IMR-90 (cell line): ENCODE data around the gene OSCP1. TPM values are rescaled to one million over a fixed set of nuclear protein-coding genes. Genes with fewer than 3 reads are reported as not detected.
A peak's percentile ranks its signal among the peaks of the same experiment; 100 is the strongest.

Experiments used
- ATAC-seq: fragments of 200-7000 bp; cut with Tn5 transposase; 2 replicates; pipeline ENCODE4 v1.9.1; 2020; ENCODE audit warnings: low read depth, mild to moderate bottlenecking, moderate library complexity
- BruUV-seq: library from RNA; stranded (reverse); fragments of 400-500 nt; replicated peaks from 2 replicates; lab custom pipeline; 2021; lab: Mats Ljungman, UMichigan
- CTCF ChIA-PET: fragments of 300-600 bp; formaldehyde crosslinking; extraction: SDS; loops from one replicate; lab custom pipeline; 2021; ENCODE audit warnings: antibody characterized with exemption; lab: Yijun Ruan, JAX
- POLR2A ChIA-PET: fragments of 300-600 bp; sonication (Branson Sonifier 250); formaldehyde crosslinking; loops from one replicate; lab custom pipeline; 2022; ENCODE audit warnings: antibody characterized with exemption; ENCODE audit not compliant: unreplicated experiment; lab: Charles Lee
- DNase-seq: peaks from one replicate; pipeline ENCODE4 v3.0.0; 2013
- H2AFZ ChIP-seq: replicated peaks from 2 replicates; pipeline ENCODE3; 2013; ENCODE audit warnings: low read length, mild to moderate bottlenecking; ENCODE audit not compliant: poor library complexity
- H2AK5ac ChIP-seq: 2 replicates; pipeline ENCODE4 v1.6.1; 2013; ENCODE audit warnings: low read depth, low read length, inconsistent platforms
- H2AK9ac ChIP-seq: replicated peaks from 2 replicates; pipeline ENCODE3; 2013; ENCODE audit warnings: mild to moderate bottlenecking, low read depth, low read length, moderate library complexity; ENCODE audit not compliant: poor library complexity
- H2BK120ac ChIP-seq: 2 replicates; pipeline ENCODE4 v1.6.1; 2013; ENCODE audit warnings: low read depth, low read length, inconsistent platforms
- H2BK15ac ChIP-seq: 3 replicates; pipeline ENCODE4 v1.6.1; 2013; ENCODE audit warnings: low read depth, low read length, inconsistent platforms
- H2BK20ac ChIP-seq: 2 replicates; pipeline ENCODE4 v1.6.1; 2013; ENCODE audit warnings: low read depth, mild to moderate bottlenecking, inconsistent platforms, low read length, moderate library complexity
- H2BK5ac ChIP-seq: 2 replicates; pipeline ENCODE4 v1.6.1; 2013; ENCODE audit warnings: mild to moderate bottlenecking, low read depth, low read length, inconsistent platforms; ENCODE audit not compliant: poor library complexity, severe bottlenecking
- H3K14ac ChIP-seq: replicated peaks from 2 replicates; pipeline ENCODE4 v1.6.1; 2013; ENCODE audit warnings: low read depth, low read length, inconsistent platforms
- H3K18ac ChIP-seq: 2 replicates; pipeline ENCODE4 v1.6.1; 2013; ENCODE audit warnings: low read depth, low read length, control low read depth
- H3K23ac ChIP-seq: 2 replicates; pipeline ENCODE4 v1.6.1; 2013; ENCODE audit warnings: low read depth, low read length, inconsistent platforms
- H3K27ac ChIP-seq: 2 replicates; pipeline ENCODE4 v1.5.1; 2013; ENCODE audit warnings: mild to moderate bottlenecking, control low read depth, low read length; ENCODE audit not compliant: insufficient read depth
- H3K27me3 ChIP-seq: 2 replicates; pipeline ENCODE4 v1.6.1; 2013; ENCODE audit warnings: low read length; ENCODE audit not compliant: control insufficient read depth, insufficient read depth
- H3K36me3 ChIP-seq: 2 replicates; pipeline ENCODE4 v1.6.1; 2013; ENCODE audit warnings: low read length, mixed read lengths; ENCODE audit not compliant: control insufficient read depth, insufficient read depth
- H3K4ac ChIP-seq: 2 replicates; pipeline ENCODE4 v1.6.1; 2013; ENCODE audit warnings: low read depth, low read length, inconsistent platforms
- H3K4me1 ChIP-seq: 2 replicates; pipeline ENCODE4 v1.6.1; 2013; ENCODE audit warnings: low read length, mixed read lengths; ENCODE audit not compliant: control insufficient read depth, insufficient read depth
- H3K4me2 ChIP-seq: 2 replicates; pipeline ENCODE4 v1.6.1; 2013; ENCODE audit warnings: low read depth, mild to moderate bottlenecking, control low read depth, low read length, moderate library complexity
- H3K4me3 ChIP-seq: 2 replicates; pipeline ENCODE4 v1.5.1; 2013; ENCODE audit warnings: low read depth, mild to moderate bottlenecking, control low read depth, low read length, moderate library complexity; ENCODE audit not compliant: insufficient read depth
- H3K56ac ChIP-seq: 2 replicates; pipeline ENCODE4 v1.6.1; 2013; ENCODE audit warnings: low read length, inconsistent platforms; ENCODE audit not compliant: insufficient read depth; ENCODE audit errors: extremely low read depth
- H3K79me1 ChIP-seq, 2 experiments: 2 replicates each; pipeline ENCODE4 v1.6.1; 2013; ENCODE audit warnings: low read length in 2 of 2, inconsistent platforms in 1 of 2, low read depth in 1 of 2
- H3K9ac ChIP-seq: 2 replicates; pipeline ENCODE4 v1.6.1; 2013; ENCODE audit warnings: low read depth, low read length, control low read depth
- H3K9me1 ChIP-seq: 2 replicates; pipeline ENCODE4 v1.6.1; 2013; ENCODE audit warnings: low read length, inconsistent platforms; ENCODE audit not compliant: insufficient read depth
- H3K9me3 ChIP-seq: 2 replicates; pipeline ENCODE4 v1.6.1; 2013; ENCODE audit warnings: low read length; ENCODE audit not compliant: control insufficient read depth, insufficient read depth
- H4K20me1 ChIP-seq: 2 replicates; pipeline ENCODE4 v1.6.1; 2013; ENCODE audit warnings: low read length, inconsistent platforms; ENCODE audit not compliant: insufficient read depth
- H4K5ac ChIP-seq: 2 replicates; pipeline ENCODE4 v1.6.1; 2013; ENCODE audit warnings: mild to moderate bottlenecking, low read depth, low read length, control low read depth
- H4K8ac ChIP-seq, 2 experiments: 2 replicates each; pipeline ENCODE4 v1.6.1; 2013; ENCODE audit warnings: low read depth in 2 of 2, low read length in 2 of 2, control low read depth in 1 of 2, inconsistent platforms in 1 of 2
- H4K91ac ChIP-seq: 2 replicates; pipeline ENCODE4 v1.6.1; 2013; ENCODE audit warnings: low read depth, low read length, inconsistent platforms; ENCODE audit not compliant: insufficient read depth
- BHLHE40 ChIP-seq: fragments of 150-350 bp; IDR thresholded peaks from 2 replicates; pipeline ENCODE4 v1.6.1; 2016; ENCODE audit warnings: mild to moderate bottlenecking, low read depth, low read length
- CEBPB ChIP-seq: IDR thresholded peaks from 2 replicates; pipeline ENCODE4 v1.6.1; 2012; ENCODE audit warnings: low read depth, low read length, improper control_type of control experiment
- CHD1 ChIP-seq: IDR thresholded peaks from 2 replicates; pipeline ENCODE4 v1.6.1; 2012; ENCODE audit warnings: low read depth, low read length, improper control_type of control experiment
- CTCF ChIP-seq: conservative IDR thresholded peaks from 2 replicates; pipeline ENCODE4 v1.5.1; 2012; ENCODE audit warnings: mild to moderate bottlenecking, low read depth, low read length, improper control_type of control experiment
- ELK1 ChIP-seq: fragments of 150-350 bp; IDR thresholded peaks from 2 replicates; pipeline ENCODE4 v1.6.1; 2016; ENCODE audit warnings: low read depth, mild to moderate bottlenecking, low read length, moderate library complexity, borderline replicate concordance
- MAFK ChIP-seq: IDR thresholded peaks from 2 replicates; pipeline ENCODE4 v1.6.1; 2012; ENCODE audit warnings: low read depth, low read length, improper control_type of control experiment
- MAZ ChIP-seq: IDR thresholded peaks from 2 replicates; pipeline ENCODE4 v1.6.1; 2012; ENCODE audit warnings: low read depth, mild to moderate bottlenecking, low read length, improper control_type of control experiment, moderate library complexity, borderline replicate concordance
- MXI1 ChIP-seq: IDR thresholded peaks from 2 replicates; pipeline ENCODE4 v1.6.1; 2012; ENCODE audit warnings: low read depth, mild to moderate bottlenecking, low read length, moderate library complexity, borderline replicate concordance
- NFE2L2 ChIP-seq: fragments of 150-350 bp; IDR thresholded peaks from 2 replicates; pipeline ENCODE4 v1.6.1; 2016; ENCODE audit warnings: low read depth, mild to moderate bottlenecking, low read length
- POLR2A ChIP-seq: IDR thresholded peaks from 2 replicates; pipeline ENCODE4 v1.6.1; 2012; ENCODE audit warnings: mild to moderate bottlenecking, low read depth, low read length
- RAD21 ChIP-seq: IDR thresholded peaks from 2 replicates; pipeline ENCODE4 v1.6.1; 2012; ENCODE audit warnings: low read length, improper control_type of control experiment
- RCOR1 ChIP-seq: IDR thresholded peaks from 2 replicates; pipeline ENCODE4 v1.6.1; 2012; ENCODE audit warnings: mild to moderate bottlenecking, low read length, improper control_type of control experiment; ENCODE audit not compliant: insufficient replicate concordance
- RFX5 ChIP-seq: IDR thresholded peaks from 2 replicates; pipeline ENCODE4 v1.8.0; 2012; ENCODE audit warnings: low read depth, mild to moderate bottlenecking, low read length, moderate library complexity
- SMC3 ChIP-seq: fragments of 150-350 bp; IDR thresholded peaks from 2 replicates; pipeline ENCODE4 v1.6.1; 2016; ENCODE audit warnings: low read depth, mild to moderate bottlenecking, antibody characterized with exemption, low read length, moderate library complexity
- USF2 ChIP-seq: fragments of 150-350 bp; IDR thresholded peaks from 2 replicates; pipeline ENCODE4 v1.6.1; 2017; ENCODE audit warnings: mild to moderate bottlenecking, antibody characterized with exemption, low read length, low read depth
- WGBS, 2 experiments: methylation state at CpG; one replicate each; pipeline versions ENCODE4 v1.1.5 to v1.1.7; 2013; ENCODE audit warnings: missing lambda C conversion rate in 2 of 2; ENCODE audit not compliant: insufficient read length in 1 of 2; ENCODE audit errors: extremely low coverage in 2 of 2; 5-methylcytosine and 5-hydroxymethylcytosine counted together
- dilution Hi-C: fragments of 300-500 bp; cut with HindIII; formaldehyde crosslinking; loops from one replicate; pipeline ENCODE4 v1.14.3; 2018; ENCODE audit warnings: low sequenced_read_pairs; ENCODE audit not compliant: unreplicated experiment
- in situ Hi-C: fragments of 300-500 bp; cut with MboI; formaldehyde crosslinking; loops from 3 replicates; pipeline ENCODE4 v1.14.3; 2019; ENCODE audit warnings: low sequenced_read_pairs, inconsistent platforms, mixed read lengths
- intact Hi-C: fragments of 100-400 bp; cut with micrococcal nuclease; formaldehyde crosslinking; loops from 2 replicates; pipeline ENCODE4 v1.10.0; 2022
- polyA plus RNA-seq, 3 experiments: library from polyadenylated mRNA; depleted of rRNA; stranded (reverse); fragments of >200 nt; gene quantifications; 2 replicates each; pipeline ENCODE4 v1.2.3, GENCODE V29; 2012; ENCODE audit warnings: low replicate concordance in 1 of 3
- total RNA-seq: library from RNA; depleted of rRNA; stranded (reverse); fragments of >200 nt; gene quantifications from 2 replicates; pipeline ENCODE4 v1.2.3, GENCODE V29; 2012

Gene OSCP1
- total and polyA plus RNA-seq, 2 of the 4 experiments (the other 2 are of a cell fraction), result 7.8 to 11.8 TPM

- no peak overlapping the region for H4K8ac ChIP-seq
- no peak overlapping the region for H4K5ac ChIP-seq
- intact Hi-C loops (no loop called here), dilution Hi-C loops (no loop called here), in situ Hi-C loops (loop anchor here (25.0 kb wide), 1 partner anchor 1540 kb away; the partner anchor contains the start of genes FHL3 and UTP11)
- no peak overlapping the region for H3K23ac ChIP-seq
- ChIA-PET POLR2A (no interaction called here), CTCF (no interaction called here)
- H3K9me3 ChIP-seq, result no peaks in the 10 kb centered on the region
- peak overlapping the region; percentile 22 for H2AK9ac ChIP-seq
- no peaks in the 10 kb centered on the region for H3K9me1 ChIP-seq
- no peaks in the 10 kb centered on the region for H4K20me1 ChIP-seq
- H3K27ac ChIP-seq, result no peak overlapping the region
- H3K9ac ChIP-seq, result no peak overlapping the region
- no peaks in the 10 kb centered on the region for H3K4me1 ChIP-seq
- H3K18ac ChIP-seq, result no peak overlapping the region
- no peak overlapping the region for H3K14ac ChIP-seq
- ATAC-seq, result no peak; the same call in 1 of the 2 replicates
- H3K4ac ChIP-seq, result no peak overlapping the region
- no peaks in the 10 kb centered on the region for H3K79me1 ChIP-seq
- no peak overlapping the region for H2BK5ac ChIP-seq
- H2BK120ac ChIP-seq, result no peak overlapping the region
- no peak for DNase-seq
- no peak overlapping the region for H2AFZ ChIP-seq
- TF ChIP-seq MAZ (no peak), CHD1 (no peak), SMC3 (no peak), RAD21 (no peak), NFE2L2 (no peak), BHLHE40 (no peak), MXI1 (no peak), POLR2A (no peak), ELK1 (no peak), RFX5 (no peak), RCOR1 (no peak), CEBPB (no peak), CTCF (no peak), MAFK (no peak), USF2 (no peak)
- no TSS peak for BruUV-seq
- H3K56ac ChIP-seq, result no peak overlapping the region
- no peak overlapping the region for H3K4me3 ChIP-seq
- H4K91ac ChIP-seq, result no peak overlapping the region
- no peak overlapping the region for H2BK15ac ChIP-seq
- peaks cover 18% of the 10 kb centered on the region for H3K27me3 ChIP-seq
- no peak overlapping the region for H2AK5ac ChIP-seq
- no peak overlapping the region for H3K4me2 ChIP-seq
- no peaks in the 10 kb centered on the region for H3K36me3 ChIP-seq
- 41% methylated on average over 5 of the region's 22 CpGs; no CpG with 5 or more reads in 1 of the 2 experiments for WGBS, 2 experiments
- H2BK20ac ChIP-seq, result no peak overlapping the region
These were observed 21.8 kb upstream of the OSCP1 start for GRCh38 chr1:36471830-36472641.
